SKM-1 (cell line): Measurements from ENCODE around the gene ATF6.

Experiments
- DNase-seq: peaks from one replicate; lab custom pipeline; 2025; ENCODE audit not compliant: unreplicated experiment; lab: John Stamatoyannopoulos, UW

Gene ATF6

GRCh38 chr1:161956097-161956496 is 190.0 kb downstream of the ATF6 start:
- DNase-seq: no peak

GRCh38 chr1:161956930-161957329 is 190.8 kb downstream of the ATF6 start:
- no peak for DNase-seq

- no peak for DNase-seq
Observed at GRCh38 chr1:161958425-161958824, 192.3 kb downstream of the ATF6 start.

GRCh38 chr1:161962091-161962887 is 196.2 kb downstream of the ATF6 start:
- no peak for DNase-seq

- no peak for DNase-seq
Observed at GRCh38 chr1:161966067-161966466, 199.9 kb downstream of the ATF6 start.

- no peak for DNase-seq
Observed at GRCh38 chr1:161970036-161970435, 203.9 kb downstream of the ATF6 start.

GRCh38 chr1:161970633-161971032 is 204.5 kb downstream of the ATF6 start:
- no peak for DNase-seq

- DNase-seq: no peak
Observed at GRCh38 chr1:161972828-161973227, 206.7 kb downstream of the ATF6 start.

GRCh38 chr1:161973924-161974845 is 208.1 kb downstream of the ATF6 start:
- DNase-seq: no peak

- no peak for DNase-seq
Observed at GRCh38 chr1:161978011-161978790, 212.1 kb downstream of the ATF6 start.

GRCh38 chr1:161981126-161981525 is 215.0 kb downstream of the ATF6 start:
- DNase-seq: no peak

GRCh38 chr1:161981735-161982506 is 215.8 kb downstream of the ATF6 start:
- DNase-seq: no peak

GRCh38 chr1:161982507-161982895 is 216.4 kb downstream of the ATF6 start:
- no peak for DNase-seq

GRCh38 chr1:161982917-161983316 is 216.8 kb downstream of the ATF6 start:
- DNase-seq: no peak

GRCh38 chr1:161983725-161984124 is 217.6 kb downstream of the ATF6 start:
- no peak for DNase-seq

GRCh38 chr1:161985301-161985822 is 219.2 kb downstream of the ATF6 start:
- DNase-seq: no peak

GRCh38 chr1:161986328-161986727 is 220.2 kb downstream of the ATF6 start:
- no peak for DNase-seq

- DNase-seq: no peak
Observed at GRCh38 chr1:161987303-161987702, 221.2 kb downstream of the ATF6 start.

- no peak for DNase-seq
Observed at GRCh38 chr1:161987872-161988271, 221.8 kb downstream of the ATF6 start.

GRCh38 chr1:161988413-161988812 is 222.3 kb downstream of the ATF6 start:
- peak; percentile 27 for DNase-seq
